ENCODE measurements around the gene ZNF362.

Gene ZNF362

GRCh38 chr1:33246171-33246570 lies 10.1 kb upstream of the ZNF362 start:
- no peaks in the 10 kb centered on the region for H3K4me1 ChIP-seq (ENCODE audit: low read depth, poor library complexity, severe bottlenecking)
- no peaks in the 10 kb centered on the region for H3K79me2 ChIP-seq (ENCODE audit: insufficient read depth, low read depth)
- no peak overlapping the region for H3K4me2 ChIP-seq
- H4K20me1 ChIP-seq (ENCODE audit: insufficient read depth): no peaks in the 10 kb centered on the region
- no peak overlapping the region for H3K27ac ChIP-seq
- no peak overlapping the region for H3K9ac ChIP-seq
- no peaks in the 10 kb centered on the region for H3K27me3 ChIP-seq (ENCODE audit: insufficient read depth, low read depth)
- no peaks in the 10 kb centered on the region for H3K36me3 ChIP-seq (ENCODE audit: insufficient read depth)
- H3K4me3 ChIP-seq (IDR thresholded peaks at IDR 0.05; ENCODE audit: insufficient read depth, low read depth, low read length): no peak overlapping the region
- no peak overlapping the region for H2AFZ ChIP-seq (ENCODE audit: low read depth)
- TF ChIP-seq, protein P1, sequence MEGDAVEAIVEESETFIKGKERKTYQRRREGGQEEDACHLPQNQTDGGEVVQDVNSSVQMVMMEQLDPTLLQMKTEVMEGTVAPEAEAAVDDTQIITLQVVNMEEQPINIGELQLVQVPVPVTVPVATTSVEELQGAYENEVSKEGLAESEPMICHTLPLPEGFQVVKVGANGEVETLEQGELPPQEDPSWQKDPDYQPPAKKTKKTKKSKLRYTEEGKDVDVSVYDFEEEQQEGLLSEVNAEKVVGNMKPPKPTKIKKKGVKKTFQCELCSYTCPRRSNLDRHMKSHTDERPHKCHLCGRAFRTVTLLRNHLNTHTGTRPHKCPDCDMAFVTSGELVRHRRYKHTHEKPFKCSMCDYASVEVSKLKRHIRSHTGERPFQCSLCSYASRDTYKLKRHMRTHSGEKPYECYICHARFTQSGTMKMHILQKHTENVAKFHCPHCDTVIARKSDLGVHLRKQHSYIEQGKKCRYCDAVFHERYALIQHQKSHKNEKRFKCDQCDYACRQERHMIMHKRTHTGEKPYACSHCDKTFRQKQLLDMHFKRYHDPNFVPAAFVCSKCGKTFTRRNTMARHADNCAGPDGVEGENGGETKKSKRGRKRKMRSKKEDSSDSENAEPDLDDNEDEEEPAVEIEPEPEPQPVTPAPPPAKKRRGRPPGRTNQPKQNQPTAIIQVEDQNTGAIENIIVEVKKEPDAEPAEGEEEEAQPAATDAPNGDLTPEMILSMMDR (conservative IDR thresholded peaks at IDR 0.05; ENCODE audit: low read depth, low read length): no peak

GRCh38 chr1:33247545-33247944 lies 8.7 kb upstream of the ZNF362 start:
- Histone ChIP-seq H3K4me3 (IDR thresholded peaks at IDR 0.05; ENCODE audit: insufficient read depth, low read depth, low read length) (no peak overlapping the region), H3K79me2 (ENCODE audit: insufficient read depth, low read depth) (no peaks in the 10 kb centered on the region), H3K27me3 (ENCODE audit: insufficient read depth, low read depth) (no peaks in the 10 kb centered on the region), H3K4me1 (ENCODE audit: low read depth, poor library complexity, severe bottlenecking) (no peaks in the 10 kb centered on the region), H2AFZ (ENCODE audit: low read depth) (no peak overlapping the region), H3K36me3 (ENCODE audit: insufficient read depth) (no peaks in the 10 kb centered on the region), H4K20me1 (ENCODE audit: insufficient read depth) (no peaks in the 10 kb centered on the region), H3K4me2 (no peak overlapping the region), H3K9ac (no peak overlapping the region), H3K27ac (no peak overlapping the region)
- TF ChIP-seq, protein P1 (conservative IDR thresholded peaks at IDR 0.05; ENCODE audit: low read depth, low read length): no peak

GRCh38 chr1:33248244-33248643 lies 8.0 kb upstream of the ZNF362 start:
- H3K4me3 ChIP-seq (IDR thresholded peaks at IDR 0.05; ENCODE audit: insufficient read depth, low read depth, low read length): no peak overlapping the region
- H3K9ac ChIP-seq: no peak overlapping the region
- H3K27ac ChIP-seq: no peak overlapping the region
- H3K27me3 ChIP-seq (ENCODE audit: insufficient read depth, low read depth): no peaks in the 10 kb centered on the region
- no peaks in the 10 kb centered on the region for H3K79me2 ChIP-seq (ENCODE audit: insufficient read depth, low read depth)
- no peaks in the 10 kb centered on the region for H3K4me1 ChIP-seq (ENCODE audit: low read depth, poor library complexity, severe bottlenecking)
- no peaks in the 10 kb centered on the region for H3K36me3 ChIP-seq (ENCODE audit: insufficient read depth)
- no peak overlapping the region for H2AFZ ChIP-seq (ENCODE audit: low read depth)
- H4K20me1 ChIP-seq (ENCODE audit: insufficient read depth): no peaks in the 10 kb centered on the region
- TF ChIP-seq, protein P1 (conservative IDR thresholded peaks at IDR 0.05; ENCODE audit: low read depth, low read length): no peak
- no peak overlapping the region for H3K4me2 ChIP-seq

DNA sequence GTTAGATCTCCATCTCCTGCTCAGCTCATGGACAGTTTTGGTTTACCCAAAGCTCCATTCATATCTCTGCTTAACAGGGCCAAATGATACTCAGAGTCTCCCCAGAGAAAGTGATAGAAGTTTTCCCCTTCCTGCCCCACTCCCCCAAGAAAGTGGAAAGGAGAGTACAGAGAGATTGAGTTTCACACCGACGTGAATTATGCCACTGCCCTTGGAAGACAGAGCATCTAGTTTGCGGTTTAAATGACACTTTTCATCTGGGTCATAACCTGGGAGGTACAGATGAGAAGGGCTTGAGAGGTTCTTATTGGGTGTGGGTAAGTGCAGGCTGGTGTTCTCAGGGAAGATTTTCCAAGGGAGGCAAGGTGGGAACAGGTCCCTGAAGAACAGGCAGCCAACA lies 6.9 kb upstream of the ZNF362 start:
- TF ChIP-seq, protein P1 (conservative IDR thresholded peaks at IDR 0.05; ENCODE audit: low read depth, low read length): no peak
- Histone ChIP-seq H3K4me2 (no peak overlapping the region), H3K79me2 (ENCODE audit: insufficient read depth, low read depth) (no peaks in the 10 kb centered on the region), H4K20me1 (ENCODE audit: insufficient read depth) (no peaks in the 10 kb centered on the region), H3K9ac (no peak overlapping the region), H3K27me3 (ENCODE audit: insufficient read depth, low read depth) (no peaks in the 10 kb centered on the region; the same call in 1 of the 2 replicates), H3K36me3 (ENCODE audit: insufficient read depth) (no peaks in the 10 kb centered on the region), H3K27ac (no peak overlapping the region), H3K4me3 (IDR thresholded peaks at IDR 0.05; ENCODE audit: insufficient read depth, low read depth, low read length) (no peak overlapping the region), H2AFZ (ENCODE audit: low read depth) (no peak overlapping the region), H3K4me1 (ENCODE audit: low read depth, poor library complexity, severe bottlenecking) (no peaks in the 10 kb centered on the region)

All from KMS-11 (cell line).